ENCODE results near the gene SUMO2. TPM values are rescaled to one million over a fixed set of nuclear protein-coding genes. Genes with fewer than 3 reads are reported as not detected.
A peak's percentile ranks its signal among the peaks of the same experiment; 100 is the strongest.

The SUMO2 gene
- total and polyA plus RNA-seq, 2 of the 8 experiments (the other 6 are each of a cell fraction or from before 2014, with no cell fraction given): 184 to 779 TPM

GRCh38 chr17:75153780-75154194, 29.0 kb downstream of the SUMO2 start:
- H2AK5ac ChIP-seq (ENCODE audit: low read depth, low read length): peak overlapping the region; percentile 46; the same call in 1 of the 2 replicates
- H3K9me3 ChIP-seq (ENCODE audit: insufficient read depth in 2 of 2, low read depth in 1 of 2, low read length in 1 of 2): no peaks in the 10 kb centered on the region
- H3K4me2 ChIP-seq (ENCODE audit: insufficient read depth in 1 of 2, low read depth in 2 of 2, low read length in 2 of 2): peak overlapping the region; percentile 72 to 99
- H3K27ac ChIP-seq (ENCODE audit: low read depth, low read length): peak overlapping the region; percentile 53
- peaks cover 2 to 3% of the 10 kb centered on the region in 2 experiments for H4K20me1 ChIP-seq (replicated peaks in 1 of 2; ENCODE audit: control insufficient read depth in 1 of 2, insufficient read depth in 2 of 2, low read length in 2 of 2)
- no peaks in the 10 kb centered on the region for H3K27me3 ChIP-seq (replicated peaks in 1 of 4; ENCODE audit: control insufficient read depth in 3 of 4, extremely low read depth in 1 of 4, insufficient read depth in 3 of 4, low read length in 3 of 4)
- peaks cover 29 to 54% of the 10 kb centered on the region in 2 experiments for H3K79me2 ChIP-seq (ENCODE audit: control insufficient read depth in 1 of 2, insufficient read depth in 2 of 2, low read length in 2 of 2)
- DNase-seq (ENCODE audit: low read depth in 1 of 2, low spot score in 2 of 2) (no peak), FAIRE-seq (no peak)
- no peak overlapping the region for H2BK15ac ChIP-seq (ENCODE audit: low read length)
- peaks cover 5% of the 10 kb centered on the region; the same call in 1 of the 2 replicates for H3K79me1 ChIP-seq (ENCODE audit: low read depth, low read length)
- peak overlapping the region; percentile 21 for H3K56ac ChIP-seq (replicated peaks; ENCODE audit: insufficient read length, low read depth, low read length)
- H2BK5ac ChIP-seq (ENCODE audit: low read depth, low read length): peak overlapping the region; percentile 52; the same call in 1 of the 2 replicates
- POLR2A ChIA-PET (ENCODE audit: partially characterized antibody): interaction anchor here (1.3 to 11.6 kb wide), 17 partner anchors 9 to 303 kb away, joined by 3 to 213 read pairs (median 9); partner anchors contain the start of genes ARMC7, GGA3, MRPS7 and NT5C
- peak overlapping the region; percentile 98 for H3K4ac ChIP-seq (replicated peaks; ENCODE audit: insufficient read length, low read depth, low read length)
- peaks cover 3 to 12% (median 9%) of the 10 kb centered on the region in 4 experiments; a peak in 6 of 7 replicates for H3K4me1 ChIP-seq (replicated peaks in 1 of 4; ENCODE audit: control insufficient read depth in 3 of 4, insufficient read depth in 4 of 4, low read length in 3 of 4)
- H4K8ac ChIP-seq (ENCODE audit: extremely low read depth, insufficient read depth, low read length): peak overlapping the region; percentile 73; the same call in 1 of the 2 replicates
- no peak overlapping the region for H2BK20ac ChIP-seq (ENCODE audit: low read length)
- H2AFZ ChIP-seq (ENCODE audit: low read length): no peak overlapping the region
- H3K18ac ChIP-seq (ENCODE audit: extremely low read depth, low read length): peak overlapping the region; percentile 76; the same call in 1 of the 2 replicates
- H3K9ac ChIP-seq (replicated peaks in 1 of 4; ENCODE audit: extremely low read depth in 1 of 4, low read depth in 3 of 4, low read length in 3 of 4): peak overlapping the region; percentile 83 to 91 (median 86)
- H4K5ac ChIP-seq (ENCODE audit: insufficient read length, low read depth, low read length): peak overlapping the region; percentile 34
- H3K4me3 ChIP-seq (ENCODE audit: extremely low read depth in 1 of 4, insufficient read depth in 2 of 4, low read depth in 3 of 4, low read length in 4 of 4): peak overlapping the region; percentile 87 to 95 (median 94)
- no peak overlapping the region for H2BK12ac ChIP-seq (ENCODE audit: low read depth, low read length)
- H2BK120ac ChIP-seq (replicated peaks; ENCODE audit: low read depth, low read length): no peak overlapping the region
- H3K23ac ChIP-seq (ENCODE audit: insufficient read length): no peak overlapping the region
- 3% methylated on average over 22 of the region's 35 CpGs; no CpG with 5 or more reads in 1 of the 2 experiments for WGBS, 2 experiments (ENCODE audit: extremely low coverage in 1 of 2, insufficient coverage in 1 of 2, insufficient read length in 1 of 2, insufficient replicate concordance in 2 of 2, low coverage in 1 of 2, low lambda C conversion rate in 2 of 2, missing lambda C conversion rate in 1 of 2)
- peaks cover 0 to 3% (median 0%) of the 10 kb centered on the region in 4 experiments; a peak in 4 of 8 replicates for H3K36me3 ChIP-seq (ENCODE audit: control insufficient read depth in 2 of 4, insufficient read depth in 4 of 4, low read length in 3 of 4)
- CTCF ChIA-PET (ENCODE audit: partially characterized antibody): interaction anchor here (1.4 kb wide), 1 partner anchor 18 kb away, joined by 7 read pairs; no protein-coding TSS in a partner anchor
- H3K14ac ChIP-seq (ENCODE audit: insufficient read length): no peak overlapping the region
- H3K23me2 ChIP-seq (ENCODE audit: low read depth, low read length): peaks cover 6% of the 10 kb centered on the region
- H4K91ac ChIP-seq (replicated peaks; ENCODE audit: insufficient read length, low read length): peak overlapping the region; percentile 85
- TF ChIP-seq FOSL1 (IDR thresholded peaks at IDR 0.05; ENCODE audit: insufficient read depth, low read depth, low read length) (no peak), USF2 (IDR thresholded peaks at IDR 0.05; ENCODE audit: low read length) (no peak), RAD21 (IDR thresholded peaks at IDR 0.05 in 1 of 2, conservative IDR thresholded peaks at IDR 0.05 in 1 of 2; ENCODE audit: low read depth in 2 of 2, low read length in 2 of 2) (no peak), ZNF274 (IDR thresholded peaks at IDR 0.05; ENCODE audit: borderline replicate concordance, extremely low read depth, low read length) (no peak), CHD2 (IDR thresholded peaks at IDR 0.05; ENCODE audit: low read length) (no peak), CBX8 (IDR thresholded peaks at IDR 0.05; ENCODE audit: borderline replicate concordance, low read depth, low read length) (no peak), SAP30 (IDR thresholded peaks at IDR 0.05; ENCODE audit: insufficient read depth, insufficient replicate concordance, low read length) (no peak), ASH2L (IDR thresholded peaks at IDR 0.05; ENCODE audit: low read length) (peak; percentile 52), TAF1 (IDR thresholded peaks at IDR 0.05; ENCODE audit: low read depth, low read length) (no peak), EP300 (IDR thresholded peaks at IDR 0.05; ENCODE audit: borderline replicate concordance in 1 of 2, low read depth in 2 of 2, low read length in 2 of 2) (no peak), CEBPB (IDR thresholded peaks at IDR 0.05; ENCODE audit: low read depth, low read length) (no peak)

Measured in H1 (cell line).